K562 (cell line): ENCODE results near the gene CUTC. TPM values are rescaled to one million over a fixed set of nuclear protein-coding genes. Genes with fewer than 3 reads are reported as not detected.

Experiments
- ATAC-seq: fragments of 200-7000 bp; cut with Tn5 transposase; 3 replicates; pipeline ENCODE4 v1.9.1; 2020; ENCODE audit warnings: moderate library complexity
- BruUV-seq: library from RNA; stranded (reverse); fragments of 400-500 nt; replicated peaks from 2 replicates; lab custom pipeline; 2021; lab: Mats Ljungman, UMichigan
- CTCF ChIA-PET: fragments of 300-600 bp; formaldehyde crosslinking; extraction: SDS; loops from one replicate; lab custom pipeline; 2021; ENCODE audit warnings: low intra/inter-chr PET ratio; lab: Yijun Ruan, JAX
- POLR2A ChIA-PET: fragments of 300-600, 350-650 bp; sonication (Branson Sonifier 250); formaldehyde crosslinking; extraction: SDS; loops from one replicate; lab custom pipeline; 2021; ENCODE audit warnings: antibody characterized with exemption, inconsistent platforms; lab: Yijun Ruan, JAX
- DNase-seq, 4 experiments: peaks; one replicate each; pipeline versions ENCODE4 v3.0.0 to v3.0.0-alpha.2; 2011 to 2018; ENCODE audit warnings: low spot score in 3 of 4, mixed read lengths in 3 of 4; ENCODE audit errors: extremely low read depth in 1 of 4
- FAIRE-seq: peaks from 2 replicates; lab custom pipeline; 2011; peaks lifted over from hg19 to GRCh38; lab: Jason Lieb, UNC
- H2AFZ ChIP-seq: 2 replicates; pipeline ENCODE4 v1.6.0; 2011; ENCODE audit warnings: low read depth, low read length, control low read depth, inconsistent platforms
- H3K27ac ChIP-seq: fragments of 200-600 bp; 3 replicates; pipeline ENCODE4 v1.8.0; 2011; ENCODE audit warnings: low read depth, mild to moderate bottlenecking, control low read depth, inconsistent platforms, low read length, moderate library complexity, mixed read lengths; ENCODE audit errors: extremely low read depth
- H3K27me3 ChIP-seq, 2 experiments: fragments of 300-600 bp in 1 of 2; 2 replicates in 1 of 2; 3 replicates in 1 of 2; pipeline versions ENCODE4 v1.6.0 to v1.8.0; 2011; ENCODE audit warnings: inconsistent platforms in 2 of 2, low read length in 2 of 2, mild to moderate bottlenecking in 1 of 2, mixed read lengths in 1 of 2, moderate library complexity in 1 of 2; ENCODE audit not compliant: control insufficient read depth in 2 of 2, insufficient read depth in 2 of 2
- H3K36me3 ChIP-seq: fragments of 300-600 bp; 3 replicates; pipeline ENCODE4 v1.8.0; 2011; ENCODE audit warnings: mild to moderate bottlenecking, low read length, inconsistent platforms; ENCODE audit not compliant: control insufficient read depth, insufficient read depth
- H3K4me1 ChIP-seq, 2 experiments: fragments of 200-600 bp in 1 of 2; replicated peaks in 1 of 2; 2 replicates in 1 of 2; 3 replicates in 1 of 2; pipeline versions ENCODE4 v1.5.1 to v1.8.0; 2011; ENCODE audit warnings: inconsistent platforms in 2 of 2, low read length in 2 of 2, mild to moderate bottlenecking in 1 of 2, mixed read lengths in 1 of 2, moderate library complexity in 1 of 2; ENCODE audit not compliant: control insufficient read depth in 2 of 2, insufficient read depth in 2 of 2
- H3K4me2 ChIP-seq: 2 replicates; pipeline ENCODE4 v1.6.1; 2011; ENCODE audit warnings: low read length, control low read depth, inconsistent platforms, mixed read lengths; ENCODE audit not compliant: insufficient read depth
- H3K4me3 ChIP-seq: fragments of 200-600 bp; sonication (generic), shearing (Covaris generic); 2 replicates; pipeline ENCODE4 v1.5.1; 2016; ENCODE audit warnings: control low read depth, inconsistent platforms
- H3K79me2 ChIP-seq: fragments of 200-600 bp; 3 replicates; pipeline ENCODE4 v1.8.0; 2011; ENCODE audit warnings: low read length, inconsistent platforms; ENCODE audit not compliant: control insufficient read depth, insufficient read depth
- H3K9ac ChIP-seq, 2 experiments: 2 replicates each; pipeline versions ENCODE4 v1.6.0 to v1.6.1; 2011; ENCODE audit warnings: low read depth in 2 of 2, low read length in 2 of 2, control low read depth in 1 of 2, inconsistent platforms in 1 of 2, mild to moderate bottlenecking in 1 of 2, mixed read lengths in 1 of 2; ENCODE audit not compliant: insufficient read depth in 1 of 2
- H3K9me1 ChIP-seq: one replicate; pipeline ENCODE4 v1.6.0; 2011; ENCODE audit warnings: inconsistent platforms, mild to moderate bottlenecking, low read length, moderate library complexity; ENCODE audit not compliant: control insufficient read depth, insufficient read depth
- H3K9me3 ChIP-seq: replicated peaks from 2 replicates; pipeline ENCODE4 v1.5.1; 2011; ENCODE audit warnings: low read depth, low read length, inconsistent platforms; ENCODE audit not compliant: control insufficient read depth, insufficient read depth
- H4K20me1 ChIP-seq: replicated peaks from 2 replicates; pipeline ENCODE4 v1.6.1; 2011; ENCODE audit warnings: low read length, inconsistent platforms, mixed read lengths; ENCODE audit not compliant: control insufficient read depth, insufficient read depth
- CBX2 ChIP-seq: fragments of 200-600 bp; sonication (generic); IDR thresholded peaks from one replicate; pipeline ENCODE4 v1.6.1; 2012; ENCODE audit warnings: mild to moderate bottlenecking, low read length, inconsistent platforms; ENCODE audit not compliant: insufficient read depth, poor library complexity, severe bottlenecking
- CREBBP ChIP-seq: IDR thresholded peaks from one replicate; pipeline ENCODE4 v1.6.1; 2012; ENCODE audit warnings: low read depth, mild to moderate bottlenecking, control low read depth, inconsistent platforms, low read length
- ELF1 ChIP-seq: fragments of 200-800 bp; sonication (Bioruptor generic); IDR thresholded peaks from 2 replicates; pipeline ENCODE4 v1.6.1; 2016; ENCODE audit warnings: missing genetic modification characterization, missing compliant biosample characterization
- EWSR1 ChIP-seq: fragments of 450-650 bp; IDR thresholded peaks from 2 replicates; pipeline ENCODE4 v1.6.1; 2018; ENCODE audit warnings: borderline replicate concordance, mild to moderate bottlenecking, low read depth, moderate library complexity; ENCODE audit not compliant: partially characterized antibody
- KDM5B ChIP-seq: fragments of 200-600 bp; sonication (generic); IDR thresholded peaks from 2 replicates; pipeline ENCODE4 v1.6.1; 2012; ENCODE audit warnings: low read depth, mild to moderate bottlenecking, moderate library complexity, low read length, control low read depth, inconsistent platforms; ENCODE audit not compliant: insufficient replicate concordance
- NFE2 ChIP-seq: IDR thresholded peaks from 2 replicates; pipeline ENCODE4 v1.6.1; 2014; ENCODE audit warnings: antibody characterized with exemption, low read depth
- NRF1 ChIP-seq, 2 experiments: fragments of 450-650 bp; IDR thresholded peaks in 1 of 2; conservative IDR thresholded peaks in 1 of 2; 2 replicates each; pipeline ENCODE4 v1.6.1; 2014; ENCODE audit warnings: mild to moderate bottlenecking in 2 of 2
- POLR2AphosphoS2 ChIP-seq: IDR thresholded peaks from 2 replicates; pipeline ENCODE4 v1.6.1; 2012; ENCODE audit warnings: low read length, improper control_type of control experiment
- SREBF2 ChIP-seq: sonication (generic); formaldehyde crosslinking; IDR thresholded peaks from 2 replicates; pipeline ENCODE4 v1.4.0; 2020; ENCODE audit warnings: mild to moderate bottlenecking, missing genetic modification reagents
- ZNF668 ChIP-seq: fragments of 250-450 bp; sonication (Bioruptor Pico); IDR thresholded peaks from 2 replicates; pipeline ENCODE4 v1.8.0; 2022; ENCODE audit warnings: mild to moderate bottlenecking, inconsistent platforms
- WGBS: fragments of 100-300 bp; shearing (Covaris generic); methylation state at CpG from one replicate; pipeline ENCODE4 v1.1.6; 2016; ENCODE audit warnings: low coverage, mixed read lengths; ENCODE audit not compliant: insufficient coverage; ENCODE audit errors: missing lambda C conversion rate; 5-methylcytosine and 5-hydroxymethylcytosine counted together
- in situ Hi-C: fragments of 300-500 bp; cut with MboI; formaldehyde crosslinking; loops from 4 replicates; pipeline ENCODE4 v1.15.0; 2018; ENCODE audit warnings: inconsistent platforms, mixed read lengths
- intact Hi-C: fragments of 100-400 bp; cut with micrococcal nuclease; formaldehyde crosslinking; loops from 2 replicates; pipeline ENCODE4 v1.14.2; 2022
- polyA plus RNA-seq, 8 experiments: library from polyadenylated mRNA; depleted of rRNA in 4 of 8; stranded (reverse) in 5 of 8; unstranded in 3 of 8; fragments of >200 nt; fragmentation: Nextera tagmentation in 2 of 8; fragmentation: Illumina TruSeq in 1 of 8; extraction: Ambion mirVana in 2 of 8; extraction: Trizol in 1 of 8; gene quantifications; 2 replicates each; pipeline versions ENCODE4 v1.2.1 to v1.2.3, GENCODE V29; 2011 to 2014; ENCODE audit warnings: inconsistent platforms in 1 of 8, missing spikeins in 1 of 8
- total RNA-seq, 7 experiments: library from RNA; depleted of rRNA in 6 of 7; stranded (reverse); fragments of >200 nt in 6 of 7; fragmentation: Illumina TruSeq in 2 of 7; extraction: Trizol in 2 of 7; gene quantifications; 2 replicates each; pipeline versions ENCODE4 v1.2.1 to v1.2.3, GENCODE V29; 2011 to 2021; ENCODE audit warnings: low replicate concordance in 1 of 7
- TF ChIP-seq, protein P1 (sequence below): sonication (generic); formaldehyde crosslinking; IDR thresholded peaks from 2 replicates; pipeline ENCODE4 v1.8.0; 2022; ENCODE audit warnings: missing genetic modification reagents, mild to moderate bottlenecking, moderate library complexity, borderline replicate concordance

CUTC gene
- total and polyA plus RNA-seq, 9 of the 15 experiments (the other 6 are each of a cell fraction or from before 2014, with no cell fraction given): 18.6 to 69.3 (median 32.3) TPM

- no TSS peak for BruUV-seq
- no peaks in the 10 kb centered on the region for H3K36me3 ChIP-seq
- 42% methylated on average over 5 of the region's 5 CpGs for WGBS
- no peak for TF ChIP-seq NFE2
- TF ChIP-seq NRF1 (conservative IDR thresholded peaks at IDR 0.05 in 1 of 2, IDR thresholded peaks at IDR 0.05 in 1 of 2): no peak
- TF ChIP-seq KDM5B: no peak
- TF ChIP-seq, protein P1, sequence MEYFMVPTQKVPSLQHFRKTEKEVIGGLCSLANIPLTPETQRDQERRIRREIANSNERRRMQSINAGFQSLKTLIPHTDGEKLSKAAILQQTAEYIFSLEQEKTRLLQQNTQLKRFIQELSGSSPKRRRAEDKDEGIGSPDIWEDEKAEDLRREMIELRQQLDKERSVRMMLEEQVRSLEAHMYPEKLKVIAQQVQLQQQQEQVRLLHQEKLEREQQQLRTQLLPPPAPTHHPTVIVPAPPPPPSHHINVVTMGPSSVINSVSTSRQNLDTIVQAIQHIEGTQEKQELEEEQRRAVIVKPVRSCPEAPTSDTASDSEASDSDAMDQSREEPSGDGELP: no peak
- TF ChIP-seq CBX2: no peak
- no peak for TF ChIP-seq EWSR1
- TF ChIP-seq CREBBP: no peak
- no peak for TF ChIP-seq ELF1
- TF ChIP-seq POLR2AphosphoS2: no peak
- no peak for TF ChIP-seq SREBF2 (CRISPR knock-in tag)
- no peak for TF ChIP-seq ZNF668 (CRISPR knock-in tag)
- no peaks in the 10 kb centered on the region for H4K20me1 ChIP-seq
- intact Hi-C loops (no loop called here), in situ Hi-C loops (no loop called here)
- H3K9me3 ChIP-seq: no peaks in the 10 kb centered on the region
- no peaks in the 10 kb centered on the region; a peak in 1 of 5 replicates for H3K27me3 ChIP-seq
- no peak overlapping the region for H3K4me3 ChIP-seq
- H3K9me1 ChIP-seq: no peaks in the 10 kb centered on the region
- H3K4me2 ChIP-seq: no peak overlapping the region
- H3K4me1 ChIP-seq: no peaks in the 10 kb centered on the region; a peak in 1 of 5 replicates
- DNase-seq (no peak), FAIRE-seq (no peak), ATAC-seq (no peak)
- no peak overlapping the region for H3K27ac ChIP-seq
- no peaks in the 10 kb centered on the region for H3K79me2 ChIP-seq
- H2AFZ ChIP-seq: no peak overlapping the region
- POLR2A ChIA-PET: interaction anchor here (1.2 kb wide), 1 partner anchor 11 kb away, joined by 5 read pairs; no protein-coding TSS in a partner anchor
- CTCF ChIA-PET: no interaction called here
- H3K9ac ChIP-seq: no peak overlapping the region
Measured at GRCh38 chr10:99769706-99770105, 37.7 kb downstream of the CUTC start.
